Fibroblast of the aortic adventitia (primary cell): Measurements from ENCODE around the gene MAN1C1. TPM values are rescaled to one million over a fixed set of nuclear protein-coding genes. Genes with fewer than 3 reads are reported as not detected.
A peak's percentile ranks its signal among the peaks of the same experiment; 100 is the strongest.
"Not testable (repeated sequence)": the region's sequence is repeated elsewhere in the genome, so short reads cannot be mapped to it uniquely, and the experiment has no call there.

ENCODE experiments used
- DNase-seq: peaks from one replicate; pipeline ENCODE4 v3.0.0-alpha.2; 2010; ENCODE audit warnings: low read depth
- H3K4me3 ChIP-seq: 2 replicates; pipeline ENCODE4 v1.5.1; 2011; ENCODE audit warnings: low read depth, mild to moderate bottlenecking, control low read depth, low read length, moderate library complexity
- total RNA-seq: library from RNA; depleted of rRNA; stranded (reverse); fragments of >200 nt; gene quantifications from 2 replicates; pipeline ENCODE4 v1.2.3, GENCODE V29; 2012; ENCODE audit warnings: low replicate concordance
- TF ChIP-seq, protein P1 (sequence below): IDR thresholded peaks from 2 replicates; pipeline ENCODE4 v1.5.1; 2011; ENCODE audit warnings: mild to moderate bottlenecking, low read length, control low read depth, inconsistent platforms; ENCODE audit not compliant: insufficient read depth

Gene MAN1C1
- total RNA-seq, 1 donor = 6.6 TPM

DNA sequence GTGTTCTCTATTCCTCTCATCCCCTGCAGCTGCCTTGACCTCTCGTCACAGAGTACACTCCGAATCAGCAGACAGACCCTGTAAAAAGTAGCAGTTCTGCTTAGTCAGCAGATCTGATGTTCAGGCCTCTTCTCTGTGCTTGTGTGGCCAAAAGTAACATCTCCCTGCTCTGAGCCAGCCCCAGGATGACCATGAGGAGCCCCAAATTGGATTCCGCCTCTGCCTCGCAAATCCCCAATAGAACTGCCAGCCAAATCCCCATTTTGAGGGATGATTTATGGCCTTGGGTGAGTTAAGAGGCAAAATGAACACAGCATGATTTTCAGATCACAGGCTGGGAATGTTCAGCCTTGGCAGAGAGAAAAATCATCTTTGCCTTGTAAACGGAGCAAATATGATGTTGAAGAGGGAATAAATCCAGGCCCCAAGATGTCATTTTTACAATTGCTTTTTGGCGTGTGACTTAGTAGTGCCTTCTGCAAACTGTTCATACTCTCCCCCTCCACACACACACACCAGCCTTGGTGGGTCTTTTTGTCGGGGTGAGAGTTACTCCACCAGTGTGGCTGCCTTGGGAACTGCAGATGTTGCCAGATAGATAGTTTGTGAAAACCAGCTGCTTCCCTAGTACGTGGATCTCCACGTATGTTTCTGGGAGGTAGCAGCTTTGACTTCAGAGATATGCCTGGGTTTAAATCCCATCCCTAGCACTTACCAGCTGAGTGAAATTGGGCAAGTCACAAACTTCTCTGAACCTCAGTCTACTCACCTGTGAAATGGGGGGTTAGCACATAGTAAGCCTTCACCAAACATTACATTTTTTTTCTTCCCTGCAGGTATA lies 77.8 kb downstream of the MAN1C1 start:
- TF ChIP-seq, protein P1, sequence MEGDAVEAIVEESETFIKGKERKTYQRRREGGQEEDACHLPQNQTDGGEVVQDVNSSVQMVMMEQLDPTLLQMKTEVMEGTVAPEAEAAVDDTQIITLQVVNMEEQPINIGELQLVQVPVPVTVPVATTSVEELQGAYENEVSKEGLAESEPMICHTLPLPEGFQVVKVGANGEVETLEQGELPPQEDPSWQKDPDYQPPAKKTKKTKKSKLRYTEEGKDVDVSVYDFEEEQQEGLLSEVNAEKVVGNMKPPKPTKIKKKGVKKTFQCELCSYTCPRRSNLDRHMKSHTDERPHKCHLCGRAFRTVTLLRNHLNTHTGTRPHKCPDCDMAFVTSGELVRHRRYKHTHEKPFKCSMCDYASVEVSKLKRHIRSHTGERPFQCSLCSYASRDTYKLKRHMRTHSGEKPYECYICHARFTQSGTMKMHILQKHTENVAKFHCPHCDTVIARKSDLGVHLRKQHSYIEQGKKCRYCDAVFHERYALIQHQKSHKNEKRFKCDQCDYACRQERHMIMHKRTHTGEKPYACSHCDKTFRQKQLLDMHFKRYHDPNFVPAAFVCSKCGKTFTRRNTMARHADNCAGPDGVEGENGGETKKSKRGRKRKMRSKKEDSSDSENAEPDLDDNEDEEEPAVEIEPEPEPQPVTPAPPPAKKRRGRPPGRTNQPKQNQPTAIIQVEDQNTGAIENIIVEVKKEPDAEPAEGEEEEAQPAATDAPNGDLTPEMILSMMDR = peak; percentile 33
- peak; percentile 88 for DNase-seq

DNA sequence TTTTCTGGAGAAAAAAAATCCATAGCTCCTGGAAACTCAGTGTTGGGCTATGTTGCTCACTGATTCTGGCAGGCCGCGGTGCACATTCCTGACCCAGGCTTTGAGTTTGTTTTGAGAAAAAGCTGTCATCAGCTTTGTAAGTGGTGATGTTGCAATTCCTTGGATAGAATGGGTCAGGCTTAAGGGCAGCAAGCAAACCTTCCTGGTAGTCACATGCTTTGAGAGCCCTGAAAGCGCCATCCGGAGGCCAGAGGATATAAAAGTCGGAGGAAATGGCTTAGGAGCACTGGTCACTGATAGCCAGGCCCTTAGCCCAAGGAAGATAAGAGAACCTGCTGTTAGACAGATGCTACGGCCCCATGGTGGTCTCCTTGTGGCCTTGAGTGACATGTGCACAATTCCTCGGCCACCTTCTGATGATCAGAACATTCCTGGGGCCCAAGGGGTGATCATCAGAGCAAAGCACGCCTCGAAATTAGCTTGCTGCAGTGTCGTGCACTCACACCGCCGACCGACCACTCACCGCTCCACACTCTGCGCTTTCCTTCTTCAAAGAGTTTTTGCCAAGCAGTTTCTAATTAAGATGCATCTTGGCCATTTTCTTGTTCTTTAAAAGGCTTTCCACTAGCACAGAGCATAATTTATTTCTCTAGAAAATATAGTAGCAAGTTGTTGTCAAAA lies 78.6 kb downstream of the MAN1C1 start:
- no peak overlapping the region for H3K4me3 ChIP-seq
- TF ChIP-seq, protein P1 = peak; percentile 42
- peak; percentile 99 for DNase-seq

More for the DNA sequence above, 77.8 kb downstream of the MAN1C1 start:
- no peak overlapping the region for H3K4me3 ChIP-seq

DNA sequence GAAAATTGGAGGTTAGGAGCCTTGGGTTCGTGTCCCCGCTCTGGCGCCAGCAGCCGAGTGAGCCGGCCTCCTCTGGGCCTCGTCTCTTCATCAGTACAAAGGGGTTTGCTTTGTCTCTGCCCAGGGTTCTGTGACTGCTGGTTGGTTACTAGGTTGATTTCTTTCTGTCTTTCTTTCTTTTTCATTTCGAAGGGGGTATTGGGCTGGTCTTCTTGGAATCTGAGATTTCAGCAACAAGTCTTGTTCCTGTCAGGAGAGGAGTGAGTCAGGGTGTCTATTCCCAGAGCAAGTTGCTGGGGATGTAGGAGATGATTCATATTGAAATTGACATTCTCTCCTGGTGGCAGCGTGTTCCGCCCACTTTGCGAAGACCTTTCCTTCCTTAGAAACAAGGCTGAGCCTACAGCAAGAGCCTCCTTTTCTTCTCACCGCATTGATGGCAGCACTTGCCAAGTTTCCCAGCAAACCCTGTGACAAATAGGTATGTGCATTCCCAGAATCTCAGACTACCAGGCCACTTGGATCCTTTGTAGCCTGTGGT lies 79.2 kb downstream of the MAN1C1 start:
- DNase-seq = peak; percentile 91
- H3K4me3 ChIP-seq = no peak overlapping the region
- TF ChIP-seq, protein P1 = no peak

DNA sequence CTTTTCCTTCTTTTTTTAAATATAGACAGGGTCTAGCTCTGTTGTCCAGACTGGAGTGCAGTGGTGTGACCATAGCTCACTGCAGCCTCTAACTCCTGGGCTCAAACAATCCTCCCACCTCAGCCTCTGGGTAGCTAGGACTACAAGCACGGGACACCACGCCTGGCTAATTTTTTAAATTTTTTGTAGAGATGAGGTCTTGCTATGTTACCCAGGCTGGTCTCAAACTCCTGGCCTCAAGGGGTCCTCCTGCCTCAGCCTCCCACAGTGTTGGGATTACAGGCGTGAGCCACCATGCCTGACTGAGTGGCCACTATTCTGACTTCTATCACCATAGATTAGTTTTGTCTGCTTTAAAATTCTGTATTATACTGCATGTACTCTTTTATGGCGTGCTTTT lies 80.1 kb downstream of the MAN1C1 start:
- DNase-seq, H3K4me3 ChIP-seq: not testable (repeated sequence)

DNA sequence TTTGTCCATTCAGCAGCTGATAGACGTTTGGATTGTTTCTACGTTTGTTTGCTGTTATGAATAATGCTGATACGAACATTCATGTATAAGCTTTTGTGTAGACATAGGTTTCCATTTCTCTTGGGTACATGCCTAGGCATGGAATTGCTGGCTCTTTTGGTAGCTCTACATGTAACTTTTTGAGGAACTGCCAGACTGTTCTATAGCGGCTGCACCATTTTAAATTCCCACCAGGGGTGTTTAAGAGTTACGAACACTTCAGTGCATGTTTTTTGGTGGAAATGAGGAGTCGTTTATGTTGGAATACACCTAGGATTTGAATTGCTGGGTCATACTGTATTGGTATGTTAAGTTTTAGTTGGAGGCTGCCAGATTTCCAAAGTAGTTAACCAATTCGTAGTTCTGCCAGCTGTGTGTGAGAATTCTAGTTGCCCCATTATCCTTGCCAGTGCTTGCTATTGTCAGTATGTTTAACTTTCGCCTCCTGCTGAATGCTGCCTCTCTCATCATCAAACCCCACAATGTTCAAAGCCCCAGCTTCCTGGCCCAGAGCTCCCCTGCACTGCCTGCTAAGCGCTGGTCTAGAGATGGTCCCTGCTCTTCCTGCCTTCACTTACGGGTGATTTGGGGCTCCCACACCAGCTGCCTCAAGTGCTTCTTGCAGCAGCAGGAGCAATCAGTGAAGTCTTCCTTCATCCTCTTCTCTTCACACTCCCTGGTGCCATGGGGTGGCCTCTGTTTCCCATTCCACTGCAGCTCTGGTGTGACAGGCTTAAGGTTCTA lies 81.0 kb downstream of the MAN1C1 start:
- DNase-seq = no peak
- TF ChIP-seq, protein P1 = no peak
- no peak overlapping the region for H3K4me3 ChIP-seq

DNA sequence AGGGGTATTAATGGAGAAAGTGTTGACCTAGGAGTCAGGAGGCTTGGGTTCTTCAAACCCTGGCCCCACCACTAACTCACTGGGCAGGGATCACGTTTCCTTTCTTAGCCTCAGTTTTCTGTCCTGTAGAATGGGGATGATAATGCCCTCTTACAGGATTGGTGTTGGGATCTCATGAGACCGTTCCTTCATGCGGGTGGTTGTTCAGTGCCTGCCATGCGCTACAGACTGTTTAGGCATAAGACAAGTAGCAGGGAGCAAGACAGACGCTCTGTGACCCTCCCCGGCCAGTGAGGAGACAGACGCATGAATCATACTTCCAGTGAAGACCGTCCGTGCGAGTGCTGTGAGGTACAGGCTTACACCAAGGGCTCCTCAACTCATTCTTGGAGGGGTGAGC lies 81.7 kb downstream of the MAN1C1 start:
- H3K4me3 ChIP-seq = no peak overlapping the region
- DNase-seq = no peak
- TF ChIP-seq, protein P1 = no peak

DNA sequence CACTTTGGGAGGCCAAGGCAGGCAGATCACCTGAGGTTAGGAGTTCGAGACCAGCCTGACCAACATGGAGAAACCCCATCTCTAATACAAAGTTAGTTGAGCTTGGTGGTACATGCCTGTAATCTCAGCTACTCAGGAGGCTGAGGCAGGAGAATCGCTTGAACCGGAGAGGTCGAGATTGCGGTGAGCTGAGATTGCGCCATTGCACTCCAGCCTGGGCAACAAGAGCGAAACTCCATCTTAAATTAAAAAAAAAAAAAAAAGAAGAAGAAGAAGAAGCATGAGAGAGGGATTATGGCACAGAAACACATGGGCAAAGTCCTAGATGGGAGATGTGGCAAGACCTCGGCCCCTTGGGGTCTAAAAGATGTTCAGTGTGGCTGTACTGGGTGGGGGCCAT lies 82.5 kb downstream of the MAN1C1 start:
- not testable (repeated sequence) for H3K4me3 ChIP-seq, DNase-seq
